ENCODE data around the gene UNC5C. TPM values are rescaled to one million over a fixed set of nuclear protein-coding genes. Genes with fewer than 3 reads are reported as not detected.

UNC5C gene
- total RNA-seq, 1 experiment from 2014 or later = not detected

DNA sequence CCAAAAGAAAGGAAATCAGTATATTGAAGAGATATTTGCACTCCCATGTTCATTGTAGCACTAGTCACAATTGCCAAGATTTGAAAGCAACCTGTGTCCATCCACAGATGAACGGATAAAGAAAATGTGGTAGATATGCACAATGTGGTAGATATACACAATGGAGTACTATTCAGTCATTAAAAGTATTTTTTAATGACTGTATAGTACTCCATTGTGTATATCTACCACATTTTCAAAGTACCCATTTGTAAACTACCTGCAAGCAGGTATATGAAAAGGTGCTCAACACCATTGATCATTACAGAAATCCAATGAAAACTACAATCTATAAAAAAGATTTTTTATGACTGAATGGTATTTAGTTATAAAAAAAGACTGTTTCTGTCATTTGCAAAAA is 200.4 kb downstream of the UNC5C start:
- no peak for DNase-seq (ENCODE audit: low spot score)

GRCh38 chr4:95343235-95343634 is 205.5 kb downstream of the UNC5C start:
- no peak for DNase-seq (ENCODE audit: low spot score)

GRCh38 chr4:95340191-95340590 is 208.6 kb downstream of the UNC5C start:
- DNase-seq (ENCODE audit: low spot score) = no peak

DNA sequence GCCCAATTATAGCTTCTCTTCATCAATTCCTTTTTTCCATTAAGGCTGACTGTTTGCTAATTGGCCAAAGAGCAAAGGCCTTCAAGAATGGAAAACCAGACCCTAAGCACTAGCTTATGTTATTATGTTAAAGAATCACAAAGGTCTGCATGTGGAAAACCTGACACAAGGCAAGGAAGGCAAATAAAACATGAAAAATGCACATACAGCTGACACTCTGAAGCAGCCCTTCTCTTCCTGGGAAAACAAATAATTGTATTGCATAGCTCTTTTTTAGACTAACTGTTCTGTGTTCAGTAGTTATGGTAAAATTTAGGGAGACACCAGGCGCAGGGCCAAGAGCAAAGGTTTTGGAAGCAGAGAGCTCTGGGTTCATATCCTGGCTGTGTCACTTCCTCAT is 223.1 kb downstream of the UNC5C start:
- DNase-seq (ENCODE audit: low spot score) = no peak

- DNase-seq (ENCODE audit: low spot score) = no peak
These were observed 229.6 kb downstream of the UNC5C start for GRCh38 chr4:95319169-95319568.

DNA sequence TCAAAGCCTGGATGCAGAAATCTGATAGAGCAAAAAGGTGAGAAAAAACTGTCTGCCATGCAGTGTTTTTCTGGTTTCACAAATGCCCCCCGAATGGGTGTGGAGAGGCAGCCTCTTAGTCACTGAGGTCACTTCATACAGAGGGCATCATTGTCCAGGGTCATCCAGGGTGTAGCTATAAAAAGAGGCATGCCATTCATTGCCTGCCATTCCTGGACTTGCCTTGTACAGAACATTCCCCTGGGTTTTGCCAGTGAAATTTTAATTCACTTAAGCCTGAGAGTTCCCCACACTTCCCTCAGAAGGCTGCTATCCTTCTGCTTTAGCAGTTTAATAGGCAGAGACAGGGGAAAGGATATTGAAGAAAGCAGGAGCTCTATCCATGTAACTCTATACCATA is 230.3 kb downstream of the UNC5C start:
- DNase-seq (ENCODE audit: low spot score) = no peak

DNA sequence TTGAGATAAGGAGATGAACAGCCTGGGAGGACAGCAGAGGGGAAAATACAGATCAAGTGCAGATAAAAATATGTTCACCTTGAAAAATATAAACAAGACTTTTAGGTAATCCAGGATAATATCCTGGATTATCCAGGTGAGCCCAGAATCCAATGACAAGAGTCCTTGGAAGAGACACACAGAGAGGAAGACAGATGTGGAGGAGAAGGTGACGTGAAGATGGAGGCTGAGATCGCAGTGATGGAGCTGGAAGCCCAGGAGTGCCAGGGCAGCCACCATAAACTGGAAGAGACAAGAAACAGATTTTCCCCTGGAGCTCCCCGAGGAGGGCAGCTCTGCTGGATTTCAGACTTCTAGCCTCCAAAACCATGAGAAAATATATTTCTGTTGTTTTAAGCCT is 230.7 kb downstream of the UNC5C start:
- no peak for DNase-seq (ENCODE audit: low spot score)

- no peak for DNase-seq (ENCODE audit: low spot score)
These were observed 231.5 kb downstream of the UNC5C start for GRCh38 chr4:95317085-95317793.

DNA sequence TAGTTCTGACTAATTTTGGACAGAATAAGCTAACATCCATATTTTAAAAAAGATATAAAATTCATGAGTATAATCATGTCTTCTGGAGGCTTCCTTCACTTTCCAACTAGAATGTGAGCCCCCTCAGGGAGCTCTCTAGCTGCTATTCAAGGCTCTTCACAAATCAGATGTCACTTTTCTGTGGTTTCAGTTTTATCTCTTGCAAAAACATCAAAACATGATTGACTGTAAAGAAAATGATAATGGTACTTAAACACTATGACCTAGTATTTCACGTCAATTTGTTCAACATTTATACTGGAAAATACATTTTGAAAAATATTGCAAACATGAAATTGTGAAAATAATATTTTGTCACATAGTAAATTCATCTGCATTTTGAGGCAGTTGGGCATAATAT is 234.2 kb downstream of the UNC5C start:
- no peak for DNase-seq (ENCODE audit: low spot score)

GRCh38 chr4:95304898-95305297 is 243.9 kb downstream of the UNC5C start:
- no peak for DNase-seq (ENCODE audit: low spot score)

DNA sequence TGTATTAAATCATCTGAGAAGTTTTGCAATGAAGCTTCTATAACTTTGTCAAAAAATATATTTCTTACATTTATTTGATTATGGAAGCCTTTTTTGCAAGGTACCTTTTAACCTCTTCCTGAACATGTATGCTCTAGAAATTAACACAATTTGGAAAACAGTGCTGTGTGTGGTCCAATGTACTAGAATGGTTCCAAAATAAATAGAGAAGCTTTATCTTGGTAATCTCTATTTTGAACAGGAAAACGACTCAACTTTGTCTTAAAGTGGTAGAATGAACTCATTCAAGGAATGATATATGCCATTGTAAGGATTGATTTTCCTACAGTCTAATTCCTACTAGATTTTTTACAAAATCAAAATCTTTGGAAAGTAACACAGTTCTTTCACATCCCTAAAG is 248.5 kb downstream of the UNC5C start:
- DNase-seq (ENCODE audit: low spot score) = no peak

DNA sequence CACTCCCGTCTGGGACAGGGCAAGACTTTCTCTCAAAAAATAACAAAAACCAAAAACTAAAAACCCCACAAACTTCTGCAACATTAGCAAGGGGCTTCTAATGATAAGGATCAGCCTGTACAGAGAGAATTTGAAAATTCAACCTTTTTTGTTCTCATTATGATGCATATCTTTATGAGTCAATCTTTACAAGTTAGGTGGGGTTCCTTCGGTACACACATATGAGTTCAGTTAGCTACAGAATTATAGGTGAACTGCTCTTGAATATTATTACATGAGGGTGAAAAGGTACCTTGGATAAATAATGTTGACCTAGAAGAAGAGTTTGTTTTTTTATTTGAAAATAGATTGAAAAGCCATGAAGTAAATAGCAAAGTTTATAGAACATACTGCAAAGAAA is 252.7 kb downstream of the UNC5C start:
- no peak for DNase-seq (ENCODE audit: low spot score)

- no peak for DNase-seq (ENCODE audit: low spot score)
These were observed 253.6 kb downstream of the UNC5C start for GRCh38 chr4:95295157-95295556.

DNA sequence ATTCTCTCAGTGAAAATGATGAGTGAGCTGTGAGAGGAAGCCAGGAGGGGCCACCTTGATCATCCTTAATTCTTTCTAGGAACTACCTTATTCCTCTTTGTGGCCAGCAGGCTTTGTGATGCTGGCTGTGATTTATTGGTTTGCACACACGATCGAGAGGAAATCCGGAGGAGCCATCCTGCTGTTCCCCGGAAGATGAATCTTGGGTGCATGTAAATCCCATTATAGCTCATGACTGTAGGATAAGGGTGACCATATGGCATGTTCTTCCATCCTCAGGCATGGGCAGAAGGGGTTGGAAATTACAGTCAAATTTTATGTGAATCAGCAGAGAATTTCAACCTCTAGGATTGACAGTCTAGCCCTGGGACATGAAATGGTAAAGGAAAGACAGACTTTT is 254.5 kb downstream of the UNC5C start:
- no peak for DNase-seq (ENCODE audit: low spot score)

- DNase-seq (ENCODE audit: low spot score) = no peak
These were observed 255.8 kb downstream of the UNC5C start for GRCh38 chr4:95293014-95293413.

DNA sequence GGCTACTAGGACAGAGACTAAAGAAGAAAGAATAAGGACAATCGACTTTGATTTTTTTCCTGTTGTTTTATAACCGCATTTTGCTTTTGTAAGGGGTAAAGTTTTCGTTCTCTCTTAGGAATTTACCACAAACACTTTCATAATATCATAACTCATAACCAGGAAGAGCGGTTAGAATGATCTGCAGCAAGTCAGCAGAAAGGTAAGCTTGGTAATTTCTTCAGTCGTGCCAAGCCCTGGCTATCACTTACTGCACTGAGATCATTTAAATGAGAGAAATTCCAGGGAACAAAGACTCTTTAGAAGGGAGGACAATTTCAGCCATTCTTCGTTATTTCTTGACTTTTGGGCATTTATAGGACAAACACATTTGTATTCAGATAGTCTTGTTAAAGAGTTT is 258.1 kb downstream of the UNC5C start:
- DNase-seq (ENCODE audit: low spot score) = no peak

GRCh38 chr4:95289028-95289634 is 259.6 kb downstream of the UNC5C start:
- peak; percentile 3 for DNase-seq (ENCODE audit: low spot score)

DNA sequence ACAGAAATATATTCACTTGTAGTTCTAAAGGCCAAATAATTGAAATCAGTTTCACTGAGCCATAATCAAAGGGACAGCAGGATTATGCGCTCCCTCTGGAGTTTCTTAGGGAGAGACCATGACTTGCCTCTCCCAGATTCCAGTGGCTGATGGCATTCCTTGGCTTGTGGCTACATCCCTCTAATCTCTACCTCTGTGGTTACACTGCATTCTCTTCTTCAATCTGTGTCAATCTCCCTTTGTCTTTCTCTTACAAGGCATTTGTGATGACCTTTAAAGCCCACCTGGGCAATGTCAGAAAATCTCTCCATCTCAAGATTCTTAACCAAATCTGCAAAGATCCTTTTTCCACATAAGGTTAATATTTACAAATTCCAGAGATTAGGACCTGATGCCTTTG is 260.2 kb downstream of the UNC5C start:
- DNase-seq (ENCODE audit: low spot score) = no peak

DNA sequence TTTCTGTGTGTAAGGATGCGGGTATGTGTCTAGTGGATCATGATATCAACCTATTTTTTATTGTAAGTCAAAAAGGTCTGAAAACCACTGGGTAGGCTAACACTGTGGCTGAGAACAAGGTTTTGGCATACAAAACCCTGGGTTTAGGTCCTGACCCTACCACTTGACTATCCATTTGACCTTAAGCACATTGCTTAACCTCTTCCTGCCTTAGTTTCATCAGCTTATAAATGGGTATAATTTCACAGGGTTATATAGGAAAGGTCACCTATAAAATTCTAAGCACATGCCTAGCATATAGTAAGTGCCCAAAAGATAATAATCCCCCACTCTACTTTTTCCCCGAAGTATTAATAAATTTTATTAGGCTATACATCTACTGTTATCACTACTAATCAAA is 263.0 kb downstream of the UNC5C start:
- DNase-seq (ENCODE audit: low spot score) = no peak

GRCh38 chr4:95284655-95285054 is 264.1 kb downstream of the UNC5C start:
- no peak for DNase-seq (ENCODE audit: low spot score)

DNA sequence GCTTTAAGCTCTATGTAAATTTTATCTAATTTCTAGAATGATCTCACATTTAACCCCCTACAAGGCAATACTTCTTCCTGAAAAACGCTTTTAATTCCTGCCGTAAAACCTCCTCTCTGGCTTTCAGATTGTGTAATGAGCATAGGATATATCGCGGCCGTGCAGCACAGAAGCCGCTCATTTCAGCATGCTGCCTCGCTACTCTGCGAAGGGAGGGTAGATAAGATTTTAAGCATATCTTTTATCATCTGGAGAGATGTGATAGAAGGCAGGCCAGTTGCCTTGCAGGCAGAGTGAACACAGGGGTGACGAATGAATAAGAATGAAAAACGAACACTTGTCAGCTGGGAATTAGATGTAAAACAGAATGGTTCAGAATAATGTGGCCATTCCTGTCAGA is 265.5 kb downstream of the UNC5C start:
- DNase-seq (ENCODE audit: low spot score) = no peak

DNA sequence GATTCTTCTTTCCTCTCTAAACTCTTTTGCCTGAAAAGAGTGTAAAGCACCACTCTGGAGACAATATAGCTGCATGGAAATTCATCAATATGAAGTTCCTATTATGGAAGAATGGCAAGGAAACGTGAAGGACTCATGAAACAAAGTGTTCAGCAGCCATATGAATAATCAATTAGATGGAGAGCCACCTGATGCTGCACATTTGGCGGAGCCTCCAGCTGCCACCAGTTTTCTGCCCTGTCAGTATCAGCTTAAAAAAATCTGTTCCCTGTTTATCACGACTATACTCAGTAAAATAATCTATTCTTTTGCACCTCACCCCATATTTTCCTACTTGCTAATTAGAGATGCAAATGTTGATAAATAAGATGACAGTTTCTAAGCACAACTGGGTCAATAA is 276.0 kb downstream of the UNC5C start:
- DNase-seq (ENCODE audit: low spot score) = no peak

DNA sequence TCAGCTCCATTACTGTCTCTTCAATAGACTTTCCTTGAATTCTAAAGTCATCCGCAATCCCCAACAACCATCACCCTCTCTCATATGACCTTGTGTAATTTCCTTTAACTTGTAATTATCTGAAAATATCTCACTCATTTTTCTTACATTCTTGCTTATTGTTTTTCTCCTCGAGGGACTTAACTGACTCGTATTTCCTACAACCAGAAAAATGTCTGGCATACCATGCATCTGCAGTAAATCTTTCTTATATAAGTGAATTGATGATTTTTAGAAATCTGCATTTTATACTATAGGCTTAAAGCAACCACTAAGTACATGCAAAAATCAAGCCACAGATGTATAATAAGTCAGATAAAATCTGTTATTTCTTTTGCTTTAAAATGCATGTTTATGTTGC is 276.7 kb downstream of the UNC5C start:
- no peak for DNase-seq (ENCODE audit: low spot score)

All from HT-29 (cell line).